GM23338 (cell line): ENCODE measurements around the gene FOXN4. TPM values are rescaled to one million over a fixed set of nuclear protein-coding genes. Genes with fewer than 3 reads are reported as not detected.

Experiments
- ATAC-seq: fragments of 200-7000 bp; cut with Tn5 transposase; 3 replicates; pipeline ENCODE4 v1.9.1; 2020
- DNase-seq: peaks from one replicate; pipeline ENCODE4 v3.0.0-alpha.2; 2015; ENCODE audit warnings: low spot score
- H2AFZ ChIP-seq: fragments of 200-600 bp; sonication (generic); 2 replicates; pipeline ENCODE4 v1.8.0; 2016; ENCODE audit warnings: antibody characterized with exemption, mild to moderate bottlenecking, moderate library complexity
- H3F3A ChIP-seq: fragments of 200-600 bp; sonication (generic); replicated peaks from 2 replicates; pipeline ENCODE4 v1.8.0; 2017; ENCODE audit warnings: antibody characterized with exemption, mixed run types, low read depth
- H3K27ac ChIP-seq: fragments of 200-600 bp; sonication (generic); 2 replicates; pipeline ENCODE4 v1.6.1; 2016; ENCODE audit warnings: low read depth
- H3K27me3 ChIP-seq: fragments of 200-600 bp; sonication (generic); 2 replicates; pipeline ENCODE4 v1.8.0; 2016; ENCODE audit warnings: mild to moderate bottlenecking, mixed run types, moderate library complexity; ENCODE audit not compliant: insufficient read depth
- H3K36me3 ChIP-seq: fragments of 200-600 bp; sonication (generic); 2 replicates; pipeline ENCODE4 v1.8.0; 2016; ENCODE audit warnings: mild to moderate bottlenecking; ENCODE audit not compliant: insufficient read depth
- H3K4me1 ChIP-seq: fragments of 200-600 bp; sonication (generic); 2 replicates; pipeline ENCODE4 v1.8.0; 2016; ENCODE audit warnings: mild to moderate bottlenecking, moderate library complexity; ENCODE audit not compliant: insufficient read depth
- H3K4me2 ChIP-seq: fragments of 200-600 bp; sonication (generic); 2 replicates; pipeline ENCODE4 v1.7.1; 2017; ENCODE audit warnings: mixed run types
- H3K4me3 ChIP-seq: fragments of 200-600 bp; sonication (generic); 2 replicates; pipeline ENCODE4 v1.6.1; 2016; ENCODE audit warnings: mixed run types
- H3K79me2 ChIP-seq: fragments of 200-600 bp; sonication (generic); replicated peaks from 2 replicates; pipeline ENCODE4 v1.8.0; 2017; ENCODE audit warnings: mild to moderate bottlenecking; ENCODE audit not compliant: insufficient read depth
- H3K9me2 ChIP-seq: fragments of 200-600 bp; sonication (generic); 2 replicates; pipeline ENCODE4 v1.8.0; 2017; ENCODE audit not compliant: insufficient read depth
- H4K20me1 ChIP-seq: fragments of 200-600 bp; sonication (generic); replicated peaks from 2 replicates; pipeline ENCODE4 v1.8.0; 2017; ENCODE audit warnings: mild to moderate bottlenecking; ENCODE audit not compliant: insufficient read depth
- H3K27ac Mint-ChIP-seq: 2 replicates; pipeline ENCODE4 v1.8.0; 2020; ENCODE audit warnings: inconsistent platforms, mild to moderate bottlenecking, moderate library complexity, mixed read lengths
- H3K27me3 Mint-ChIP-seq: 3 replicates; pipeline ENCODE4 v1.8.0; 2022; ENCODE audit warnings: low read depth, mild to moderate bottlenecking, moderate library complexity, mixed read lengths, inconsistent platforms; ENCODE audit not compliant: insufficient read depth, poor library complexity
- H3K36me3 Mint-ChIP-seq: 3 replicates; pipeline ENCODE4 v1.8.0; 2021; ENCODE audit warnings: low read depth, mild to moderate bottlenecking, inconsistent platforms, moderate library complexity, mixed read lengths
- H3K4me1 Mint-ChIP-seq: 3 replicates; pipeline ENCODE4 v1.8.0; 2020; ENCODE audit warnings: mild to moderate bottlenecking, inconsistent platforms, mixed read lengths
- H3K4me3 Mint-ChIP-seq: 3 replicates; pipeline ENCODE4 v1.8.0; 2021; ENCODE audit warnings: moderate library complexity, mild to moderate bottlenecking, inconsistent platforms, mixed read lengths
- H3K9me3 Mint-ChIP-seq: 3 replicates; pipeline ENCODE4 v1.8.0; 2020; ENCODE audit warnings: moderate library complexity, mild to moderate bottlenecking, inconsistent platforms, mixed read lengths
- JUNB ChIP-seq: IDR thresholded peaks from one replicate; pipeline ENCODE4 v1.6.1; 2016; ENCODE audit warnings: antibody characterized with exemption; ENCODE audit not compliant: unreplicated experiment
- NANOG ChIP-seq: IDR thresholded peaks from 2 replicates; pipeline ENCODE4 v1.6.1; 2016; ENCODE audit warnings: antibody characterized with exemption, borderline replicate concordance
- POLR2AphosphoS5 ChIP-seq: IDR thresholded peaks from 2 replicates; pipeline ENCODE4 v1.6.1; 2016; ENCODE audit warnings: antibody characterized with exemption, low read depth
- STAT1 ChIP-seq: IDR thresholded peaks from one replicate; pipeline ENCODE4 v1.6.1; 2016; ENCODE audit warnings: antibody characterized with exemption; ENCODE audit not compliant: unreplicated experiment
- polyA plus RNA-seq: library from polyadenylated mRNA; unstranded; fragments of >200 nt; fragmentation: Nextera tagmentation; extraction: Ambion mirVana; gene quantifications from 2 replicates; pipeline ENCODE4 v1.2.1, GENCODE V29; 2016
- total RNA-seq: library from RNA; depleted of rRNA; stranded (reverse); fragments of >200 nt; shearing (Covaris generic); gene quantifications from 2 replicates; pipeline ENCODE4 v1.2.3, GENCODE V29; 2014
- TF ChIP-seq, protein P1 (sequence below): IDR thresholded peaks from one replicate; pipeline ENCODE4 v1.6.1; 2018; ENCODE audit warnings: antibody characterized with exemption; ENCODE audit not compliant: unreplicated experiment
- TF ChIP-seq, protein P2 (sequence below): IDR thresholded peaks from 2 replicates; pipeline ENCODE4 v1.6.1; 2016; ENCODE audit warnings: antibody characterized with exemption
- TF ChIP-seq, protein P3 (sequence below), 2 experiments: fragments of 200-600 bp in 1 of 2; sonication (generic) in 1 of 2; conservative IDR thresholded peaks; 2 replicates each; pipeline versions ENCODE4 v1.5.1 to v1.6.1; 2016 to 2017; ENCODE audit warnings: antibody characterized with exemption in 2 of 2, low read depth in 2 of 2, mild to moderate bottlenecking in 2 of 2, moderate library complexity in 1 of 2
- TF ChIP-seq, protein P4 (sequence below): fragments of 250-450 bp; sonication (Bioruptor Pico); IDR thresholded peaks from 2 replicates; pipeline ENCODE4 v1.5.0; 2020; ENCODE audit warnings: mild to moderate bottlenecking, moderate library complexity

Gene FOXN4
- total and polyA plus RNA-seq, 2 experiments from 2014 or later, result 0.35 to 0.47 TPM

DNA sequence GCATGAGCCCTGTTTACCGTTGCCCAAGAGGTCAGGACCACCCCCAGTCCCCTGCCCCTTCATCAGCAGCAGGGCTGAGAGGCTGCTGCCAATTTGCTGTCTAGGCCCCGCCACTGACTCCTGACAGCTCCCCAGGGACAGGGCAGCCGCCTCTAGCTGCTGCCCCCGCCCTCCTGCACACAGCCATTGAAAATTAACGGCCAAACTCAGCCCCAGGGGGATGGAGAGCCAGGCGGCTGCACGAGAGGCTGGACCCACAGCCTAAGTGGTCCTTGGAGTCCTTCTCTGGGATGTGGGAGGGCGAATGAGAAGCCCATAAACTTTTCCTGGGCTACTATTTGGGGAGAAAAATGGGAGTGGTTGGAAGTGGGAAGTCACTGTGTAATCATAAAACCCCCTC, 4.6 kb downstream of the FOXN4 start:
- Mint-ChIP-seq H3K4me1 (peaks cover 4% of the 10 kb centered on the region), H3K27me3 (peaks cover 23% of the 10 kb centered on the region), H3K36me3 (no peaks in the 10 kb centered on the region), H3K4me3 (no peak overlapping the region), H3K27ac (no peak overlapping the region), H3K9me3 (no peaks in the 10 kb centered on the region)
- no peaks in the 10 kb centered on the region for H3K79me2 ChIP-seq
- peaks cover 27% of the 10 kb centered on the region for H3K27me3 ChIP-seq
- H3K27ac ChIP-seq, result no peak overlapping the region
- H3K4me1 ChIP-seq, result peaks cover 10% of the 10 kb centered on the region; the same call in 1 of the 2 replicates
- ATAC-seq, result no peak
- H2AFZ ChIP-seq, result no peak overlapping the region
- H3K36me3 ChIP-seq, result no peaks in the 10 kb centered on the region
- H3K4me2 ChIP-seq, result no peak overlapping the region
- no peaks in the 10 kb centered on the region for H4K20me1 ChIP-seq
- H3K9me2 ChIP-seq, result no peaks in the 10 kb centered on the region
- no peak overlapping the region for H3K4me3 ChIP-seq
- no peaks in the 10 kb centered on the region for H3F3A ChIP-seq
- TF ChIP-seq STAT1 (no peak), JUNB (no peak), POLR2AphosphoS5 (no peak), NANOG (no peak)
- TF ChIP-seq, protein P1, sequence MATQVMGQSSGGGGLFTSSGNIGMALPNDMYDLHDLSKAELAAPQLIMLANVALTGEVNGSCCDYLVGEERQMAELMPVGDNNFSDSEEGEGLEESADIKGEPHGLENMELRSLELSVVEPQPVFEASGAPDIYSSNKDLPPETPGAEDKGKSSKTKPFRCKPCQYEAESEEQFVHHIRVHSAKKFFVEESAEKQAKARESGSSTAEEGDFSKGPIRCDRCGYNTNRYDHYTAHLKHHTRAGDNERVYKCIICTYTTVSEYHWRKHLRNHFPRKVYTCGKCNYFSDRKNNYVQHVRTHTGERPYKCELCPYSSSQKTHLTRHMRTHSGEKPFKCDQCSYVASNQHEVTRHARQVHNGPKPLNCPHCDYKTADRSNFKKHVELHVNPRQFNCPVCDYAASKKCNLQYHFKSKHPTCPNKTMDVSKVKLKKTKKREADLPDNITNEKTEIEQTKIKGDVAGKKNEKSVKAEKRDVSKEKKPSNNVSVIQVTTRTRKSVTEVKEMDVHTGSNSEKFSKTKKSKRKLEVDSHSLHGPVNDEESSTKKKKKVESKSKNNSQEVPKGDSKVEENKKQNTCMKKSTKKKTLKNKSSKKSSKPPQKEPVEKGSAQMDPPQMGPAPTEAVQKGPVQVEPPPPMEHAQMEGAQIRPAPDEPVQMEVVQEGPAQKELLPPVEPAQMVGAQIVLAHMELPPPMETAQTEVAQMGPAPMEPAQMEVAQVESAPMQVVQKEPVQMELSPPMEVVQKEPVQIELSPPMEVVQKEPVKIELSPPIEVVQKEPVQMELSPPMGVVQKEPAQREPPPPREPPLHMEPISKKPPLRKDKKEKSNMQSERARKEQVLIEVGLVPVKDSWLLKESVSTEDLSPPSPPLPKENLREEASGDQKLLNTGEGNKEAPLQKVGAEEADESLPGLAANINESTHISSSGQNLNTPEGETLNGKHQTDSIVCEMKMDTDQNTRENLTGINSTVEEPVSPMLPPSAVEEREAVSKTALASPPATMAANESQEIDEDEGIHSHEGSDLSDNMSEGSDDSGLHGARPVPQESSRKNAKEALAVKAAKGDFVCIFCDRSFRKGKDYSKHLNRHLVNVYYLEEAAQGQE, result no peak
- TF ChIP-seq, protein P2, sequence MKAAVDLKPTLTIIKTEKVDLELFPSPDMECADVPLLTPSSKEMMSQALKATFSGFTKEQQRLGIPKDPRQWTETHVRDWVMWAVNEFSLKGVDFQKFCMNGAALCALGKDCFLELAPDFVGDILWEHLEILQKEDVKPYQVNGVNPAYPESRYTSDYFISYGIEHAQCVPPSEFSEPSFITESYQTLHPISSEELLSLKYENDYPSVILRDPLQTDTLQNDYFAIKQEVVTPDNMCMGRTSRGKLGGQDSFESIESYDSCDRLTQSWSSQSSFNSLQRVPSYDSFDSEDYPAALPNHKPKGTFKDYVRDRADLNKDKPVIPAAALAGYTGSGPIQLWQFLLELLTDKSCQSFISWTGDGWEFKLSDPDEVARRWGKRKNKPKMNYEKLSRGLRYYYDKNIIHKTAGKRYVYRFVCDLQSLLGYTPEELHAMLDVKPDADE, result no peak
- TF ChIP-seq, protein P3, sequence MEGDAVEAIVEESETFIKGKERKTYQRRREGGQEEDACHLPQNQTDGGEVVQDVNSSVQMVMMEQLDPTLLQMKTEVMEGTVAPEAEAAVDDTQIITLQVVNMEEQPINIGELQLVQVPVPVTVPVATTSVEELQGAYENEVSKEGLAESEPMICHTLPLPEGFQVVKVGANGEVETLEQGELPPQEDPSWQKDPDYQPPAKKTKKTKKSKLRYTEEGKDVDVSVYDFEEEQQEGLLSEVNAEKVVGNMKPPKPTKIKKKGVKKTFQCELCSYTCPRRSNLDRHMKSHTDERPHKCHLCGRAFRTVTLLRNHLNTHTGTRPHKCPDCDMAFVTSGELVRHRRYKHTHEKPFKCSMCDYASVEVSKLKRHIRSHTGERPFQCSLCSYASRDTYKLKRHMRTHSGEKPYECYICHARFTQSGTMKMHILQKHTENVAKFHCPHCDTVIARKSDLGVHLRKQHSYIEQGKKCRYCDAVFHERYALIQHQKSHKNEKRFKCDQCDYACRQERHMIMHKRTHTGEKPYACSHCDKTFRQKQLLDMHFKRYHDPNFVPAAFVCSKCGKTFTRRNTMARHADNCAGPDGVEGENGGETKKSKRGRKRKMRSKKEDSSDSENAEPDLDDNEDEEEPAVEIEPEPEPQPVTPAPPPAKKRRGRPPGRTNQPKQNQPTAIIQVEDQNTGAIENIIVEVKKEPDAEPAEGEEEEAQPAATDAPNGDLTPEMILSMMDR (conservative IDR thresholded peaks at IDR 0.05; ENCODE audit: low read depth in 2 of 2), result no peak
- TF ChIP-seq, protein P4, sequence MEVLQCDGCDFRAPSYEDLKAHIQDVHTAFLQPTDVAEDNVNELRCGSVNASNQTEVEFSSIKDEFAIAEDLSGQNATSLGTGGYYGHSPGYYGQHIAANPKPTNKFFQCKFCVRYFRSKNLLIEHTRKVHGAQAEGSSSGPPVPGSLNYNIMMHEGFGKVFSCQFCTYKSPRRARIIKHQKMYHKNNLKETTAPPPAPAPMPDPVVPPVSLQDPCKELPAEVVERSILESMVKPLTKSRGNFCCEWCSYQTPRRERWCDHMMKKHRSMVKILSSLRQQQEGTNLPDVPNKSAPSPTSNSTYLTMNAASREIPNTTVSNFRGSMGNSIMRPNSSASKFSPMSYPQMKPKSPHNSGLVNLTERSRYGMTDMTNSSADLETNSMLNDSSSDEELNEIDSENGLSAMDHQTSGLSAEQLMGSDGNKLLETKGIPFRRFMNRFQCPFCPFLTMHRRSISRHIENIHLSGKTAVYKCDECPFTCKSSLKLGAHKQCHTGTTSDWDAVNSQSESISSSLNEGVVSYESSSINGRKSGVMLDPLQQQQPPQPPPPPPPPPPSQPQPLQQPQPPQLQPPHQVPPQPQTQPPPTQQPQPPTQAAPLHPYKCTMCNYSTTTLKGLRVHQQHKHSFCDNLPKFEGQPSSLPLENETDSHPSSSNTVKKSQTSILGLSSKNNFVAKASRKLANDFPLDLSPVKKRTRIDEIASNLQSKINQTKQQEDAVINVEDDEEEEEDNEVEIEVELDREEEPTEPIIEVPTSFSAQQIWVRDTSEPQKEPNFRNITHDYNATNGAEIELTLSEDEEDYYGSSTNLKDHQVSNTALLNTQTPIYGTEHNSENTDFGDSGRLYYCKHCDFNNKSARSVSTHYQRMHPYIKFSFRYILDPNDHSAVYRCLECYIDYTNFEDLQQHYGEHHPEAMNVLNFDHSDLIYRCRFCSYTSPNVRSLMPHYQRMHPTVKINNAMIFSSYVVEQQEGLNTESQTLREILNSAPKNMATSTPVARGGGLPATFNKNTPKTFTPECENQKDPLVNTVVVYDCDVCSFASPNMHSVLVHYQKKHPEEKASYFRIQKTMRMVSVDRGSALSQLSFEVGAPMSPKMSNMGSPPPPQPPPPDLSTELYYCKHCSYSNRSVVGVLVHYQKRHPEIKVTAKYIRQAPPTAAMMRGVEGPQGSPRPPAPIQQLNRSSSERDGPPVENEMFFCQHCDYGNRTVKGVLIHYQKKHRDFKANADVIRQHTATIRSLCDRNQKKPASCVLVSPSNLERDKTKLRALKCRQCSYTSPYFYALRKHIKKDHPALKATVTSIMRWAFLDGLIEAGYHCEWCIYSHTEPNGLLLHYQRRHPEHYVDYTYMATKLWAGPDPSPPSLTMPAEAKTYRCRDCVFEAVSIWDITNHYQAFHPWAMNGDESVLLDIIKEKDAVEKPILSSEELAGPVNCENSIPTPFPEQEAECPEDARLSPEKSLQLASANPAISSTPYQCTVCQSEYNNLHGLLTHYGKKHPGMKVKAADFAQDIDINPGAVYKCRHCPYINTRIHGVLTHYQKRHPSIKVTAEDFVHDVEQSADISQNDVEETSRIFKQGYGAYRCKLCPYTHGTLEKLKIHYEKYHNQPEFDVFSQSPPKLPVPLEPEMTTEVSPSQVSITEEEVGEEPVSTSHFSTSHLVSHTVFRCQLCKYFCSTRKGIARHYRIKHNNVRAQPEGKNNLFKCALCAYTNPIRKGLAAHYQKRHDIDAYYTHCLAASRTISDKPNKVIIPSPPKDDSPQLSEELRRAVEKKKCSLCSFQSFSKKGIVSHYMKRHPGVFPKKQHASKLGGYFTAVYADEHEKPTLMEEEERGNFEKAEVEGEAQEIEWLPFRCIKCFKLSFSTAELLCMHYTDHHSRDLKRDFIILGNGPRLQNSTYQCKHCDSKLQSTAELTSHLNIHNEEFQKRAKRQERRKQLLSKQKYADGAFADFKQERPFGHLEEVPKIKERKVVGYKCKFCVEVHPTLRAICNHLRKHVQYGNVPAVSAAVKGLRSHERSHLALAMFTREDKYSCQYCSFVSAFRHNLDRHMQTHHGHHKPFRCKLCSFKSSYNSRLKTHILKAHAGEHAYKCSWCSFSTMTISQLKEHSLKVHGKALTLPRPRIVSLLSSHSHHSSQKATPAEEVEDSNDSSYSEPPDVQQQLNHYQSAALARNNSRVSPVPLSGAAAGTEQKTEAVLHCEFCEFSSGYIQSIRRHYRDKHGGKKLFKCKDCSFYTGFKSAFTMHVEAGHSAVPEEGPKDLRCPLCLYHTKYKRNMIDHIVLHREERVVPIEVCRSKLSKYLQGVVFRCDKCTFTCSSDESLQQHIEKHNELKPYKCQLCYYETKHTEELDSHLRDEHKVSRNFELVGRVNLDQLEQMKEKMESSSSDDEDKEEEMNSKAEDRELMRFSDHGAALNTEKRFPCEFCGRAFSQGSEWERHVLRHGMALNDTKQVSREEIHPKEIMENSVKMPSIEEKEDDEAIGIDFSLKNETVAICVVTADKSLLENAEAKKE, result no peak
- DNase-seq, result no peak
